HepG2 (cell line): ENCODE measurements around the gene CALML4. TPM values are rescaled to one million over a fixed set of nuclear protein-coding genes. Genes with fewer than 3 reads are reported as not detected.

Experiments
- CREM ChIP-seq, 2 experiments: sonication (generic) in 1 of 2; formaldehyde crosslinking in 1 of 2; IDR thresholded peaks; 2 replicates each; pipeline versions ENCODE4 v1.4.0 to v1.6.1; 2016 to 2020; ENCODE audit warnings: antibody characterized with exemption in 1 of 2, mild to moderate bottlenecking in 1 of 2, missing genetic modification reagents in 1 of 2
- HDAC6 ChIP-seq: fragments of 200-600 bp; sonication (generic); IDR thresholded peaks from 2 replicates; pipeline ENCODE4 v1.7.0; 2017; ENCODE audit warnings: mild to moderate bottlenecking, antibody characterized with exemption, low read length, low read depth
- HIVEP1 ChIP-seq: sonication (generic); formaldehyde crosslinking; IDR thresholded peaks from 2 replicates; pipeline ENCODE4 v1.4.0; 2020; ENCODE audit warnings: mild to moderate bottlenecking, missing genetic modification reagents
- HNRNPUL1 ChIP-seq: fragments of 200-400 bp; formaldehyde crosslinking; IDR thresholded peaks from 2 replicates; pipeline ENCODE4 v1.6.1; 2017; ENCODE audit warnings: low read depth, mild to moderate bottlenecking, low read length, moderate library complexity
- HOMEZ ChIP-seq: IDR thresholded peaks from 2 replicates; pipeline ENCODE4 v1.6.1; 2016; ENCODE audit warnings: low read depth
- HOXA5 ChIP-seq: sonication (generic); formaldehyde crosslinking; IDR thresholded peaks from 2 replicates; pipeline ENCODE4 v1.4.0; 2020; ENCODE audit warnings: missing genetic modification reagents
- KLF15 ChIP-seq: sonication (generic); formaldehyde crosslinking; IDR thresholded peaks from 2 replicates; pipeline ENCODE4 v1.8.1; 2023; ENCODE audit warnings: borderline replicate concordance, mild to moderate bottlenecking, inconsistent platforms, missing genetic modification reagents, mixed read lengths
- MEIS1 ChIP-seq: sonication (generic); formaldehyde crosslinking; IDR thresholded peaks from 2 replicates; pipeline ENCODE4 v1.9.0; 2021; ENCODE audit warnings: mild to moderate bottlenecking, missing genetic modification reagents, moderate library complexity, borderline replicate concordance
- MZF1 ChIP-seq: sonication (generic); formaldehyde crosslinking; IDR thresholded peaks from 2 replicates; pipeline ENCODE4 v1.8.1; 2023; ENCODE audit warnings: mild to moderate bottlenecking, missing genetic modification reagents, borderline replicate concordance
- NKX3-1 ChIP-seq: sonication (generic); formaldehyde crosslinking; IDR thresholded peaks from 2 replicates; pipeline ENCODE4 v1.5.0; 2020; ENCODE audit warnings: missing genetic modification reagents
- RFX5 ChIP-seq: IDR thresholded peaks from 2 replicates; pipeline ENCODE4 v1.6.1; 2011; ENCODE audit warnings: low read depth, low read length, improper control_type of control experiment
- RXRA ChIP-seq: sonication (generic); formaldehyde crosslinking; IDR thresholded peaks from 2 replicates; pipeline ENCODE4 v1.5.1; 2020; ENCODE audit warnings: missing genetic modification reagents
- TRIM22 ChIP-seq: fragments of 450-650 bp; IDR thresholded peaks from 2 replicates; pipeline ENCODE4 v1.6.1; 2017
- YY1 ChIP-seq: IDR thresholded peaks from 2 replicates; pipeline ENCODE4 v1.6.1; 2011; ENCODE audit warnings: low read length, low read depth, moderate library complexity, mild to moderate bottlenecking; ENCODE audit not compliant: insufficient read depth, insufficient replicate concordance
- ZBTB7A ChIP-seq: sonication (generic); formaldehyde crosslinking; IDR thresholded peaks from 2 replicates; pipeline ENCODE4 v1.8.0; 2022; ENCODE audit warnings: mild to moderate bottlenecking, missing genetic modification reagents
- ZC3H4 ChIP-seq: sonication (generic); formaldehyde crosslinking; IDR thresholded peaks from 2 replicates; pipeline ENCODE4 v1.4.0; 2020; ENCODE audit warnings: missing genetic modification reagents, borderline replicate concordance
- ZNF280D ChIP-seq: sonication (generic); formaldehyde crosslinking; IDR thresholded peaks from 2 replicates; pipeline ENCODE4 v1.5.1; 2020; ENCODE audit warnings: mild to moderate bottlenecking, missing genetic modification reagents
- ZNF333 ChIP-seq: sonication (generic); formaldehyde crosslinking; IDR thresholded peaks from 2 replicates; pipeline ENCODE4 v1.4.0; 2020; ENCODE audit warnings: mild to moderate bottlenecking, missing genetic modification reagents, borderline replicate concordance
- ZNF460 ChIP-seq: sonication (generic); formaldehyde crosslinking; IDR thresholded peaks from 2 replicates; pipeline ENCODE4 v1.5.1; 2020; ENCODE audit warnings: missing genetic modification reagents, mild to moderate bottlenecking, borderline replicate concordance
- ZNF776 ChIP-seq: sonication (generic); formaldehyde crosslinking; IDR thresholded peaks from 2 replicates; pipeline ENCODE4 v1.4.0; 2020; ENCODE audit warnings: mild to moderate bottlenecking, missing genetic modification reagents
- ZSCAN9 ChIP-seq: IDR thresholded peaks from 2 replicates; pipeline ENCODE4 v1.6.1; 2016; ENCODE audit warnings: borderline replicate concordance
- polyA plus RNA-seq, 8 experiments: library from polyadenylated mRNA; depleted of rRNA in 3 of 8; stranded (reverse) in 7 of 8; unstranded in 1 of 8; fragments of >200 nt; fragmentation: Illumina TruSeq in 4 of 8; extraction: Trizol in 4 of 8; gene quantifications; 2 replicates each; pipeline versions ENCODE4 v1.2.1 to v1.2.3, GENCODE V29; 2011 to 2016; ENCODE audit warnings: low read depth in 4 of 8, missing spikeins in 1 of 8, mixed read lengths in 1 of 8; ENCODE audit not compliant: insufficient read depth in 1 of 8
- total RNA-seq, 5 experiments: library from RNA; depleted of rRNA; stranded (reverse); fragments of >200 nt; fragmentation: Illumina TruSeq; extraction: Trizol; gene quantifications; 2 replicates each; pipeline ENCODE4 v1.2.3, GENCODE V29; 2016; ENCODE audit warnings: low read depth in 1 of 5
- TF ChIP-seq, protein P1 (sequence below), 2 experiments: fragments of 450-650 bp in 1 of 2; sonication (generic) in 1 of 2; formaldehyde crosslinking; IDR thresholded peaks; 2 replicates each; pipeline versions ENCODE4 v1.5.0 to v1.8.0; 2020 to 2022; ENCODE audit warnings: mild to moderate bottlenecking in 1 of 2, missing genetic modification reagents in 1 of 2

Gene CALML4
- total and polyA plus RNA-seq, 2 of the 13 experiments (the other 11 are each of a cell fraction or from before 2014, with no cell fraction given), result 3.6 to 8.7 TPM

GRCh38 chr15:68229386-68230156, 24.4 kb upstream of the CALML4 start, which contains the start of gene CLN6 (continued):
- TF ChIP-seq YY1 (peak; percentile 60), ZNF280D (CRISPR knock-in tag) (no peak), HDAC6 (no peak), HOXA5 (CRISPR knock-in tag) (peak; percentile 2; the same call in 1 of the 2 replicates), RFX5 (no peak), MZF1 (no peak), ZBTB7A (CRISPR knock-in tag) (0 out of 2 replicates have a peak, but pooled peaks have one; percentile 19), CREM (IDR thresholded peaks at IDR 0.05) (no peak), CREM (CRISPR knock-in tag; IDR thresholded peaks at IDR 0.05) (no peak), MEIS1 (CRISPR knock-in tag) (no peak), ZNF776 (CRISPR knock-in tag) (peak; percentile 82; the same call in 1 of the 2 replicates), ZNF460 (CRISPR knock-in tag) (no peak), KLF15 (CRISPR knock-in tag) (peak; percentile 91; the same call in 1 of the 2 replicates), TRIM22 (no peak), HNRNPUL1 (0 out of 2 replicates have a peak, but pooled peaks have one; percentile 24), NKX3-1 (CRISPR knock-in tag) (peak; percentile 82), ZSCAN9 (peak; percentile 25; the same call in 1 of the 2 replicates), ZNF333 (CRISPR knock-in tag) (0 out of 2 replicates have a peak, but pooled peaks have one; percentile 8), HIVEP1 (no peak; the same call in 1 of the 2 replicates), HOMEZ (CRISPR knock-in tag) (no peak), RXRA (CRISPR knock-in tag) (no peak), ZC3H4 (CRISPR knock-in tag) (no peak)
- TF ChIP-seq, protein P1, sequence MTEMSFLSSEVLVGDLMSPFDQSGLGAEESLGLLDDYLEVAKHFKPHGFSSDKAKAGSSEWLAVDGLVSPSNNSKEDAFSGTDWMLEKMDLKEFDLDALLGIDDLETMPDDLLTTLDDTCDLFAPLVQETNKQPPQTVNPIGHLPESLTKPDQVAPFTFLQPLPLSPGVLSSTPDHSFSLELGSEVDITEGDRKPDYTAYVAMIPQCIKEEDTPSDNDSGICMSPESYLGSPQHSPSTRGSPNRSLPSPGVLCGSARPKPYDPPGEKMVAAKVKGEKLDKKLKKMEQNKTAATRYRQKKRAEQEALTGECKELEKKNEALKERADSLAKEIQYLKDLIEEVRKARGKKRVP (CRISPR knock-in tag; IDR thresholded peaks at IDR 0.05), result peak in 1 of 2 experiments; percentile 53; a peak in 1 of 4 replicates
